GM18909 (cell line): ENCODE results near the gene IGFALS.

Experiments used
- ATAC-seq: cut with Tn5 transposase; IDR thresholded peaks from one replicate; pipeline ENCODE4 v1.9.1; 2021; ENCODE audit warnings: mild to moderate bottlenecking; ENCODE audit not compliant: unreplicated experiment, poor library complexity

Gene IGFALS

DNA sequence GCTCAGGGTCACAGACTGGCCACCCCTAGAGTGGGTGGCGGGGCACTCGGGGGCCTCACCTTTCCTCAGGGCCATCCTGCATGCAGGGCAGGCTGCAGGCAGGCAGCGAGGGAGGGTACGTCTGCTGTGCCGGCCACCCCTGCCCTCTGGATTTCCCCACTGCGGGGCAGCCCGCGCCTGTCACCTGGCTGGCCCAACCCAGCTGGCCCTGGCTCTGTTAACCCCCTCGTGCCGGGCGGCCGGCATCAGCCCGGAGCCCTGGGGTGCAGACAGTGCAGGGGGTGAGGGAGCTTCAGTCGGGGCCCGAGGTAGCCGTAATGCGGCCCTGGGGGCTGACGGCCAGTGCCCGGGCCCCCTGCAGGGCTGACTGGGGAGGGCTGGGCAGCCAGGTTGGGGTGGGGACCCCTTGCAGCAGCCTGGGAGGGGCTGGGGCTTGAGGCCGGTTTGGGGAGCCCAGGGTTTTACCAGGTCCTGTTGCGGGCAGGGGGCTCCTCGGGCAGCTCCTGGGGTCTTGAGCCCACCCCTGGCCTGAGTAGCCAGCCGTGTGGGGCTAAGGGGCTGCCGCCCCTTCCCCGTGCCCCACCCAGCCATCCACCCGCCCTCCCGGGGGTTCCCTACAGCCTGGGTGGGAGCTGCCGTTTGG lies at the start of gene IGFALS:
Gene IGFALS, minus strand, starts transcription at position 128 of the 643 bp plus-strand sequence. Its CDS starts 53 bp downstream, at position 75.
- ATAC-seq, result no peak

DNA sequence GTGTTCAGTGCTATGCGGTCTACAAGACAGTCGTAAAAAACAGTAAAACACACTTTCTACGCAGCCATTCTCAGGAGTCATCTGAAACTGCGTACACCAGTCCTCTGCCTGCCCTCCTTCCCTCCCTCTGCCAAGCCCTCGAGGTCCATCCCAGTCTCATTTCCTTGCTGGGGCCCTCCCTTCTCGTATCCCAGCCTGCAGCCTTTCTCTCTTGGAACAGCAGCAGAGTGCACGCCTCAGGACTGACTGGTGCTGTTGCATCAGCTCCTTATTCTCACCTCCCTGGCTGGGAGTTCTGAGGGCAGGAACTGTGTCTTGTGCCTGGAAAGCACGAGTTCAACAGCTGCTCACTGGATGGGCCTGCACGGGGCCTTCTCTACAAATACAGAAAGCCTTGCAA lies 46.0 kb upstream of the IGFALS start:
- no peak for ATAC-seq

DNA sequence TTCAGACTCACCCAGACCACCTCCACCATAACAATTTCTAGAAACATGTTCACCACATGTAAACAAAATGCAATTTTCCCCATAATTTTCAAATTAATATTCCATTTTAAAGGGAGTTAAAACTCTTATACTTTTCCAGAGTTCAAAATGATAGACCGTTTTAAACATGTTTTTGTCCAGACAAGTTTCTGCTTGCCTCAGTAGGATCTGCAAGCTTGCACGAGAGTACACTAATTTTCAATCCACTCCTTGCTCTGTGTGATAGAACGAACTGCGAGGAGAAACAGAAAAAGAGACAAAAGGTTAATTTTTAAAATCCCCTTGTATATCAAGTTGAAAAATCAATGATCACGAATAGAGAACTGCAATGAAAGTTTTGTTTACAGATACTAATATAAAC lies 40.6 kb upstream of the IGFALS start:
- ATAC-seq, result no peak

GRCh38 chr16:1832838-1833454 lies 39.4 kb upstream of the IGFALS start:
- ATAC-seq, result no peak

DNA sequence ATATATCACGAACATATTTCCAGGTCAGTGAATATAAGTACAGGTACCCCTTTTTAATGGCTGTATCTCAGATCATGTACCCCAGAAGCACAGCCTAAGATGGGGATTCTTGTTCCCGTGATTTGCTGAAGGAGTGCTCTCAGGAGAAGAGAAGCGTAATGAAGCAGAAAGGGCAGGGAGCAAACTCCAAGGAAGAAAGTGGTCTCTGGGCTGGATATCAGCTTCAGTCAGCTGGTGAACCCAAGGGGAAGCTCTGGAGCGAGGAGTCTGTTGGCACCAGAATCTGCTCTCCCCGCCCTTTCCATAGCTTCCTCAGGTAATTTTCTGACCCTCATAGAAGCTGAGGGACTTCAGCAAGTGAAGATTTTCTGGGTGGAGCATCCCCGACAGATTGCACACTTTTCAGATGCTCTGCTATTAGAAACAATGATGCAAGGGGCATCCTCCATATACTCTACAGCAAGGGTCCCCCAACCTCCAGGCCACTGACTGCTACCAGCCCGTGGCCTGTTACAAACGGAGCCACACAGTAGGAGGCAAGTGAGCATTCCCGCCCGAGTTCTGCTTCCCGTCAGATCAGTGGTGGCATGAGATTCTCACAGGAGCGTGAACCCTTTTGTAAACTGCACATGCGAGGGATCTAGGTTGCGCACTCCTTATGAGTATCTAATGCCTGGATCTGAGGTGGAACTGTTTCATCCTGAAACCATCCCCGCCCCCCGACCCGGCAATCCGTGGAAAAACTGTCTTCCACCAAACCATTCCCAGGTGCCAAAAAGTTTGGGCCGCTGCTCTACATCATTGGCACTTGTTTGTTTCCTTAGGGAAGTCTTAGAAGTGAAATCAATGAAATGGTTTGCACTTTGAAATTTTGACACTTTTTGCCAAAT lies 37.9 kb upstream of the IGFALS start:
- no peak for ATAC-seq

- no peak for ATAC-seq
Measured at GRCh38 chr16:1830213-1830612, 36.7 kb upstream of the IGFALS start.

GRCh38 chr16:1828645-1829410 lies 35.3 kb upstream of the IGFALS start:
- ATAC-seq, result no peak

DNA sequence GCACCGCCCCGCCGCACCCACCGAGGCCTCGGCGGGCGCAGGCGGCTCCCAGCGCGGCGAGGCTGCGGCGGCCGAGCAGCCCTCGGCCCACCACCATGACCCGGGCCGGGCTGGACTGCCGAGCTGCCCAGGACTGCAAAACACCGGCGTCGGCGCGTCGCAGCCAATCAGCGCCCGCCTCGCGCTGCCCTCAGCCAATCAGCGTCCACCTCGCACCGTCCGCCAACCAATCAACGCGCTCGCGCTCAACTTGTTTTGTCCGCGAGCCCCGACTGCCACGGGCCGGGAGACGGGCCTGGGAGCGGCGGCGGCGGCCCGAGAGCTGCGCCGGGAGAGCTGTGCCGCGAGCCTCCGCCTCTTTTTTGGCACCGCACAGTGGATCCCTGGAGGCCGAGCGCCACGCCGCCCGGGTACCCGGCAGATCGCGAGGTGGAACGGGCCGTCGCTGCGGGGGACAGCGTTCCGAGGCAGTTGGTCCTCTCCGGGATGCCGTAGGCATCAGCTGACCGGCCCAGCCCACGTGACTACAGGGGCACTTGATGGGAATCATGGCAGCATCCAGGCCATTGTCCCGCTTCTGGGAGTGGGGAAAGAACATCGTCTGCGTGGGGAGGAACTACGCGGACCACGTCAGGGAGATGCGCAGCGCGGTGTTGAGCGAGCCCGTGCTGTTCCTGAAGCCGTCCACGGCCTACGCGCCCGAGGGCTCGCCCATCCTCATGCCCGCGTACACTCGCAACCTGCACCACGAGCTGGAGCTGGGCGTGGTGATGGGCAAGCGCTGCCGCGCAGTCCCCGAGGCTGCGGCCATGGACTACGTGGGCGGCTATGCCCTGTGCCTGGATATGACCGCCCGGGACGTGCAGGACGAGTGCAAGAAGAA lies 33.4 kb upstream of the IGFALS start, which contains the start of the genes FAHD1 and HAGH:
Gene FAHD1, plus strand, starts transcription at position 516 of the 883 bp plus-strand sequence. Its CDS starts 33 bp downstream, at position 549.
Gene HAGH, minus strand, starts transcription at position 135 of the 883 bp plus-strand sequence. Its CDS starts 38 bp downstream, at position 97.
- ATAC-seq, result peak; percentile 85

- ATAC-seq, result peak; percentile 45
Measured at GRCh38 chr16:1825864-1826690, 32.6 kb upstream of the IGFALS start.

DNA sequence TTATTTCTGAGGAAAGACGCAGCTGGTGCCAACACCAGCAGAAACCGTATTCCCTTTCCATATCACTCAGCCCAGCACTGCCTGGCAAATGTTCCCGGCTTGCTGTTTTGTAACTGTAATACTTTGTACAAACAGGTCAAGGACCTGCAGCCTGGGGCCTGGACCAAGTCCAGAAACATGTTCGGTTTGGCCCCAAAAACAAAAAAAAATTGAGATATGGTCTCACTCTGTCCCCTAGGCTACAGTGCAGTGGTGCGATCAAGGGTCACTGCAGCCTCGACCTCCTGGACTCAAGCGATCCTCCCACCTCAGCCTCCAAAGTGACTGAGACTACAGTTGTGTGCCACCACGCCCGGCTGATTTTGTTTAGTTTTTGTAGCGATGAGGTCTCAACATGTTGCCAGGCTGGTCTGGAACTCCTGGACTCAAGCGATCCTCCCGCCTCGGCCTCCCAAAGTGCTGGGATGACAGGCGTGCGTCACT lies 31.9 kb upstream of the IGFALS start:
- no peak for ATAC-seq

DNA sequence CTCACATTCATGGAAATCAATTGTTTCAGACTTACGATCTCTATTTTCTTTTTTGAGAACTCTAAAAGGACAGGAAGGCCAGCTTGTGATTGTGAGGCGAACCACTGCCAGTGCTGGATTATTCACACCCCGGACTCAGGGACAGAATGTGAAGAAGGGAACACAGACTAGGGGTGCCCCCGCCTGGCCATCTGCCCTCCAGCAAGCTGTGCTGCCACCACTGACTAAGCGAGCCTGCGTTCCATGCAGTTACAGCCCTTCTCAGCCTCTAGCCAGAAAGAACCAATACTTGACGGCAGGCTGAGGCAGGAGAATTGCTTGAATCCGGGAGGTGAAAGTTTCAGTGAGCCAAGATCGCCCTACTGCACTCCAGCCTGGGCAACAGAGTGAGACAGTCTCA lies 30.3 kb upstream of the IGFALS start:
- ATAC-seq, result no peak

DNA sequence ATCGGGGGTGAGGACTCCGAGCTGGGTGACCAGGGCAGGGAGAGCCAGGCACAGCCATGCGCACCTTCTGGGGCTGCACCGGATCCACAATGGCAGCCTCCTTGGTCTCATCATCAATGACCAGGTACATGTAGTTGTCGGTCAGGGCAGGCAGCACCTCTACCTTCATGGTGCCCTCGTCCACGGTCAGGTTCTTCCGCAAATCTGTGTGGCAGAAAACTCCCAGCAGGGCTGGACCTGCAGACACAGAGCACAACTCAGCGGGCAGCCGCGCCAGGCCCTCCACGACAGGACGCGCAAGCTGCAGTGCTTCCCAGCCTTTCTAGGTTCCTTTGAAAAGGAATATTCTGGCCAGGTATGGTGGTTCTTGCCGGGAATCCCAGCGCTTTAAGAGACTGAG lies 29.3 kb upstream of the IGFALS start:
- ATAC-seq, result no peak

DNA sequence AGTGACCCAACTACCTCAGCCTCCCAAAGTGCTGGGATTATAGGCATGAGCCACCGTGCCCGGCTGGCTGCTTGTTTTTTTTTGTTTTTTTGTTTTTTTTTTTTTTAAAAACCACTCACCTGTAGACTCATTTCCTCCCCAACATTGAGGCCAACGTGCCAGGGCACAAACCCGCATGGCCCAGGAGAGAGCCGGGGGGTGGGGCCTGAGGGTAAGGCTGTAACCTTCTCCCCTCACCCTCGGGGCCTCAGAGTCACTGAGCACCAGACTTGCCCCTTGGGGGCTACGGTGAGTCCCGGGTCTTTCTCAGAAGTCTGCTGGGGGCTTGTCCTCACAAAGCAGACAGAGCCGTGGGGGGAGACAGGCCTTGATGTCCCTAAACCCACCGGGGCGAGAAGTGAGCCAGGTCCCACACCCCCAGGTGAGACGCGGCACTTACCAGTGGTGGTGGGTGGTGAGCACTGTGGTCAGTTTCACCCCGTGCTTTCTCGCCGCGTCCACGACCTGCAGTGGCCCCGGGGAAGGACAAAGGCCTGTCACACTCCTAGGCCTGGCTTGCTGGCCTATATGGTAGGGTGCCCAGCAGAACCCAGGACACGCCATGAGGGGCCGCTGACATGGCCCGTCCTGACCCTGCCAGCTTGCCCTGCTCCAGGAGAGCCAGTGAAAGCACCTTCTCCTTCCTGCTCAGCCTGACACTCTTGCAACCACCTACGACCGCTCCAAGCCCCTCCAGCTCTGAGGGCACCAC lies 28.5 kb upstream of the IGFALS start:
- ATAC-seq, result no peak

DNA sequence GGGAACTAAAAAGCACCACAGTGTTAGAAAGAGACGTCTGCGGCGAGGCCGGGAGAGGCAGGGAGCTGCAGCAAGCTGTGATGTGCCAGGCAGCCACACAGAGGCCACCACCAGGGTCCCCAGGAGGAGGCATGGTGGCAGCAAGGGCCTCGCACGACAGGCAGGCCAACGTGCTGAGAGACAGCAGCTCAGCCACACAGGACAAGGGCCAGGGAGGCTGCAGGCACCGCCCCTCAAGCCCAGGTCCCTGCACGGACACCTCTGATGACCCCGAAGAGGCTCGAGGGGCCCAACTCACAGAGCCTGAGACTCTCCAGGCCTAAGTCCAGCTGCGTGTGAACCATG lies 27.4 kb upstream of the IGFALS start:
- no peak for ATAC-seq

GRCh38 chr16:1820096-1820945 lies 26.8 kb upstream of the IGFALS start:
- no peak for ATAC-seq

DNA sequence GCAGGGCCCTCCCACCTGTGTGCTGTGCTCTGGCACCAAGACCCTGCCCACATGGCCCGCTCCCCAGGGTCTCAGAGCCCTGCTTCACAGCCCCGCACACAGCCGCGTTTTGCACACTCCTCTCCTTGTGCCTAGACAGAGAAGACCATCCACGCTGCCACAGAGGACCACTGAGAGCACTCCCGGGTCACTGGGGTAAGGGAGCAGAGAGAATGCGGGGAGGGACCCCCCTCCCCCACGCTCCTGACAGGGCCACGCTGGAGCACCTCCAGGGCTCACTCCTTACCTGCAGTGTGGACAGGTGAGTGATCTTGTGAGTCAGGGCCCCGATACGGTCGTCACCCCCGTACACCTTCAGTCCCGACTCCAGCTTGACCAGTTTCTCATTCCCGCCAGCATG lies 26.1 kb upstream of the IGFALS start:
- ATAC-seq, result no peak
